ENCODE results near the gene CD44. TPM values are rescaled to one million over a fixed set of nuclear protein-coding genes. Genes with fewer than 3 reads are reported as not detected.

Gene CD44
- total RNA-seq, 1 experiment from 2014 or later = 6.1 TPM

GRCh38 chr11:35134403-35135148 is 4.4 kb upstream of the CD44 start:
- no peak overlapping the region for H4K5ac ChIP-seq (ENCODE audit: insufficient read length, low read depth, low read length)
- H3K14ac ChIP-seq (ENCODE audit: insufficient read depth, low read length) = no peak overlapping the region
- no CpG with 5 or more reads among the region's 4 CpGs for WGBS (ENCODE audit: extremely low coverage, insufficient read length, low lambda C conversion rate)
- no peak overlapping the region for H2BK20ac ChIP-seq (ENCODE audit: low read depth, low read length, poor library complexity, severe bottlenecking)
- no peak overlapping the region for H3K27ac ChIP-seq (ENCODE audit: insufficient read length, low read depth, low read length)
- H3K79me2 ChIP-seq (ENCODE audit: insufficient read depth, low read length) = no peaks in the 10 kb centered on the region
- H3K4me3 Mint-ChIP-seq = no peak overlapping the region
- H2AK5ac ChIP-seq (ENCODE audit: insufficient read length, low read length) = no peak overlapping the region
- H3K27me3 ChIP-seq (ENCODE audit: insufficient read depth, low read length) = peaks cover 12% of the 10 kb centered on the region
- DNase-seq = no peak
- no peak overlapping the region for H3K27ac Mint-ChIP-seq
- no peak overlapping the region for H3K56ac ChIP-seq (ENCODE audit: insufficient read length, low read depth, low read length)
- no peaks in the 10 kb centered on the region for H3K9me3 Mint-ChIP-seq
- H2BK120ac ChIP-seq (ENCODE audit: low read depth, low read length, poor library complexity, severe bottlenecking) = no peak overlapping the region
- H2BK12ac ChIP-seq (ENCODE audit: insufficient read length, low read depth, low read length) = no peak overlapping the region
- no peak overlapping the region for H2BK5ac ChIP-seq (ENCODE audit: insufficient read length, low read length)
- H3K18ac ChIP-seq (ENCODE audit: insufficient read length, low read depth, low read length) = no peak overlapping the region
- no peak for TF ChIP-seq CTCF (conservative IDR thresholded peaks at IDR 0.05)
- no peaks in the 10 kb centered on the region for H4K20me1 ChIP-seq (ENCODE audit: control insufficient read depth, insufficient read depth, insufficient read length)
- H4K8ac ChIP-seq (replicated peaks; ENCODE audit: insufficient read length, low read depth, low read length) = no peak overlapping the region
- H3K4me1 Mint-ChIP-seq = peaks cover 13% of the 10 kb centered on the region in 2 experiments
- H3K4ac ChIP-seq (ENCODE audit: low read depth, low read length) = no peak overlapping the region
- no peak overlapping the region for H3K9ac ChIP-seq (ENCODE audit: extremely low read depth, insufficient read length, low read length)
- no peak overlapping the region for H2AFZ ChIP-seq (ENCODE audit: low read length)
- peaks cover 41% of the 10 kb centered on the region for H3K27me3 Mint-ChIP-seq (ENCODE audit: low read depth)
- H3K79me1 ChIP-seq (ENCODE audit: insufficient read depth, low read depth, low read length, poor library complexity, severe bottlenecking) = no peaks in the 10 kb centered on the region
- peaks cover 13% of the 10 kb centered on the region for H3K23me2 ChIP-seq (ENCODE audit: insufficient read length, low read depth, low read length, poor library complexity, severe bottlenecking)
- H3K23ac ChIP-seq (ENCODE audit: insufficient read length, low read depth, low read length) = no peak overlapping the region
- no peak overlapping the region for H3T11ph ChIP-seq (ENCODE audit: low read length)
- no peaks in the 10 kb centered on the region for H3K9me3 ChIP-seq (ENCODE audit: control insufficient read depth, low read depth, low read length)
- no peak overlapping the region for H2BK15ac ChIP-seq (ENCODE audit: low read depth, low read length)
- no peak overlapping the region for H4K91ac ChIP-seq (ENCODE audit: insufficient read length, low read depth, low read length)
- H3K36me3 Mint-ChIP-seq (ENCODE audit: insufficient read depth in 1 of 3, low read depth in 3 of 3) = no peaks in the 10 kb centered on the region
- peaks cover 3% of the 10 kb centered on the region; the same call in 1 of the 2 replicates for H3K4me1 ChIP-seq (ENCODE audit: insufficient read depth, low read length)
- no peak overlapping the region for H3K4me2 ChIP-seq (ENCODE audit: insufficient read depth, insufficient read length, low read length)
